Measurements from ENCODE around the gene NOTO.
A peak's percentile ranks its signal among the peaks of the same experiment; 100 is the strongest.

NOTO gene

DNA sequence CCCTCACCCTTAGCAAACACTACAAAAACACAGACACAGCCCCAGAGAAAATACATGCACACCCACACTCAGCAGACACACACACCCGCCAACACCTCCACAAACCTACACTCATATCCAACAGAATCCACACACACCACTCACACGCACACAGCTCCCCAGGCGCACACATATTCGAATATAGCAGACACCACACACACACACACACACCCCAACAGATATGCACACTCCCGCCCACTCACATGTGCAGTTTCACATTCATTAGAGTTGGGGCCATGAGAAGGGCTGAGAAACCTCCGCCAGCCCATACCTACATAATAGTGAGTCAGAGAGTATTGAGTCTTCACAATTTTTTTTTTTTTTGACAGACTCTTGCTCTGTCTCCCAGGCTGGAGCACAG is 29.4 kb upstream of the NOTO start:
- Histone ChIP-seq H3K9me3 (replicated peaks; ENCODE audit: insufficient read depth, low read length) (no peaks in the 10 kb centered on the region), H3K4me3 (ENCODE audit: low read length) (no peak overlapping the region), H3K27me3 (replicated peaks; ENCODE audit: insufficient read depth, low read length) (peaks cover 6% of the 10 kb centered on the region), H4K20me1 (ENCODE audit: insufficient read depth, low read length) (no peaks in the 10 kb centered on the region), H3F3A (ENCODE audit: insufficient read depth, low read length) (no peaks in the 10 kb centered on the region), H3K9me2 (replicated peaks; ENCODE audit: insufficient read depth, low read length) (no peaks in the 10 kb centered on the region), H2AFZ (ENCODE audit: low read length) (no peak overlapping the region), H3K9ac (ENCODE audit: low read length) (no peak overlapping the region), H3K4me1 (ENCODE audit: low read length) (peaks cover 9% of the 10 kb centered on the region; the same call in 1 of the 2 replicates), H3K27ac (ENCODE audit: low read length) (no peak overlapping the region), H3K4me2 (ENCODE audit: low read depth, low read length) (no peak overlapping the region), H3K79me2 (ENCODE audit: low read length) (no peaks in the 10 kb centered on the region), H3K36me3 (replicated peaks; ENCODE audit: insufficient read depth, low read length) (no peaks in the 10 kb centered on the region)
- no peak for TF ChIP-seq EZH2phosphoT487 (IDR thresholded peaks at IDR 0.05; ENCODE audit: low read length)
- no peak for DNase-seq

GRCh38 chr2:73173781-73174180 is 28.6 kb upstream of the NOTO start:
- Histone ChIP-seq H3K4me2 (ENCODE audit: low read depth, low read length) (no peak overlapping the region), H3K9me3 (replicated peaks; ENCODE audit: insufficient read depth, low read length) (no peaks in the 10 kb centered on the region), H3K79me2 (ENCODE audit: low read length) (no peaks in the 10 kb centered on the region), H3K4me3 (ENCODE audit: low read length) (no peak overlapping the region), H3K9ac (ENCODE audit: low read length) (no peak overlapping the region), H3K27ac (ENCODE audit: low read length) (no peak overlapping the region), H4K20me1 (ENCODE audit: insufficient read depth, low read length) (no peaks in the 10 kb centered on the region), H3F3A (ENCODE audit: insufficient read depth, low read length) (no peaks in the 10 kb centered on the region), H2AFZ (ENCODE audit: low read length) (no peak overlapping the region), H3K4me1 (ENCODE audit: low read length) (peaks cover 10% of the 10 kb centered on the region; the same call in 1 of the 2 replicates), H3K9me2 (replicated peaks; ENCODE audit: insufficient read depth, low read length) (no peaks in the 10 kb centered on the region), H3K27me3 (replicated peaks; ENCODE audit: insufficient read depth, low read length) (peaks cover 6% of the 10 kb centered on the region), H3K36me3 (replicated peaks; ENCODE audit: insufficient read depth, low read length) (no peaks in the 10 kb centered on the region)
- TF ChIP-seq CTCF (IDR thresholded peaks at IDR 0.05; ENCODE audit: low read length) (no peak), EZH2 (optimal IDR thresholded peaks at IDR 0.05; ENCODE audit: low read depth, low read length) (no peak), EZH2phosphoT487 (IDR thresholded peaks at IDR 0.05; ENCODE audit: low read length) (no peak)
- no peak for DNase-seq

- no peaks in the 10 kb centered on the region for H3K79me2 ChIP-seq (ENCODE audit: low read length)
- H3K9me2 ChIP-seq (replicated peaks; ENCODE audit: insufficient read depth, low read length), result no peaks in the 10 kb centered on the region
- H3K27ac ChIP-seq (ENCODE audit: low read length), result no peak overlapping the region
- no peak overlapping the region for H2AFZ ChIP-seq (ENCODE audit: low read length)
- peaks cover 8% of the 10 kb centered on the region for H3K27me3 ChIP-seq (replicated peaks; ENCODE audit: insufficient read depth, low read length)
- no peaks in the 10 kb centered on the region for H3K9me3 ChIP-seq (replicated peaks; ENCODE audit: insufficient read depth, low read length)
- no peaks in the 10 kb centered on the region for H4K20me1 ChIP-seq (ENCODE audit: insufficient read depth, low read length)
- H3F3A ChIP-seq (ENCODE audit: insufficient read depth, low read length), result no peaks in the 10 kb centered on the region
- H3K4me2 ChIP-seq (ENCODE audit: low read depth, low read length), result no peak overlapping the region
- TF ChIP-seq EZH2phosphoT487 (IDR thresholded peaks at IDR 0.05; ENCODE audit: low read length), result no peak
- no peak for TF ChIP-seq EZH2 (optimal IDR thresholded peaks at IDR 0.05; ENCODE audit: low read depth, low read length)
- H3K36me3 ChIP-seq (replicated peaks; ENCODE audit: insufficient read depth, low read length), result no peaks in the 10 kb centered on the region
- no peak overlapping the region for H3K4me3 ChIP-seq (ENCODE audit: low read length)
- peaks cover 10% of the 10 kb centered on the region; the same call in 1 of the 2 replicates for H3K4me1 ChIP-seq (ENCODE audit: low read length)
- no peak overlapping the region for H3K9ac ChIP-seq (ENCODE audit: low read length)
- DNase-seq, result no peak
Observed at GRCh38 chr2:73174244-73174643, 28.1 kb upstream of the NOTO start.

- Histone ChIP-seq H4K20me1 (ENCODE audit: insufficient read depth, low read length) (no peaks in the 10 kb centered on the region), H3K9me2 (replicated peaks; ENCODE audit: insufficient read depth, low read length) (no peaks in the 10 kb centered on the region), H3K9me3 (replicated peaks; ENCODE audit: insufficient read depth, low read length) (no peaks in the 10 kb centered on the region), H2AFZ (ENCODE audit: low read length) (peak overlapping the region; percentile 89), H3K4me3 (ENCODE audit: low read length) (peak overlapping the region; percentile 64), H3K79me2 (ENCODE audit: low read length) (no peaks in the 10 kb centered on the region), H3K9ac (ENCODE audit: low read length) (peak overlapping the region; percentile 45; the same call in 1 of the 2 replicates), H3K27me3 (replicated peaks; ENCODE audit: insufficient read depth, low read length) (peaks cover 17% of the 10 kb centered on the region), H3K27ac (ENCODE audit: low read length) (no peak overlapping the region), H3K36me3 (replicated peaks; ENCODE audit: insufficient read depth, low read length) (no peaks in the 10 kb centered on the region), H3F3A (ENCODE audit: insufficient read depth, low read length) (no peaks in the 10 kb centered on the region), H3K4me1 (ENCODE audit: low read length) (peaks cover 10% of the 10 kb centered on the region; the same call in 1 of the 2 replicates), H3K4me2 (ENCODE audit: low read depth, low read length) (peak overlapping the region; percentile 84)
- no peak for TF ChIP-seq CTCF (IDR thresholded peaks at IDR 0.05; ENCODE audit: low read length)
- TF ChIP-seq EZH2 (optimal IDR thresholded peaks at IDR 0.05; ENCODE audit: low read depth, low read length), result no peak
- no peak for TF ChIP-seq EZH2phosphoT487 (IDR thresholded peaks at IDR 0.05; ENCODE audit: low read length)
- no peak for DNase-seq
Observed at GRCh38 chr2:73174941-73175662, 27.3 kb upstream of the NOTO start.

All from MM.1S (cell line).